Measurements from ENCODE around the gene PDZD11.
"Not testable (repeated sequence)": the region's sequence is repeated elsewhere in the genome, so short reads cannot be mapped to it uniquely, and the experiment has no call there.

DNA sequence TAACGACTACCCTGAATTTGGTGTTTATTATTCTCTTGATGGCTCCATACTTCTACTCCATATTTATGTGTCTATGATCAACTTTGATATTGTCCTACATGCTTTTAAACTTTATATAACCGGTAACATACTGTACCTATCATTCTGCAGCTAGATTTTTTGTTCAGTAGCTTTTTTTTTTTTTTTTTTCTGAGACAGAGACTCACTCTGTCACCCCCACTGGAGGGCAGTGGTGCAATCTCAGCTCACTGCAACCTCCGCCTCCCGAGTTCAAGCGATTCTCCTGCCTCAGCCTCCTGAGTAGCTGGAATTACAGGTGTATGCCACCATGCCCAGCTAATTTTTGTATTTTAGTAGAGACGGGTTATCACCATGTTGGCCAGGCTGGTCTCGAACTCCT is 15.7 kb downstream of the PDZD11 start:
- TF ChIP-seq, protein P1, sequence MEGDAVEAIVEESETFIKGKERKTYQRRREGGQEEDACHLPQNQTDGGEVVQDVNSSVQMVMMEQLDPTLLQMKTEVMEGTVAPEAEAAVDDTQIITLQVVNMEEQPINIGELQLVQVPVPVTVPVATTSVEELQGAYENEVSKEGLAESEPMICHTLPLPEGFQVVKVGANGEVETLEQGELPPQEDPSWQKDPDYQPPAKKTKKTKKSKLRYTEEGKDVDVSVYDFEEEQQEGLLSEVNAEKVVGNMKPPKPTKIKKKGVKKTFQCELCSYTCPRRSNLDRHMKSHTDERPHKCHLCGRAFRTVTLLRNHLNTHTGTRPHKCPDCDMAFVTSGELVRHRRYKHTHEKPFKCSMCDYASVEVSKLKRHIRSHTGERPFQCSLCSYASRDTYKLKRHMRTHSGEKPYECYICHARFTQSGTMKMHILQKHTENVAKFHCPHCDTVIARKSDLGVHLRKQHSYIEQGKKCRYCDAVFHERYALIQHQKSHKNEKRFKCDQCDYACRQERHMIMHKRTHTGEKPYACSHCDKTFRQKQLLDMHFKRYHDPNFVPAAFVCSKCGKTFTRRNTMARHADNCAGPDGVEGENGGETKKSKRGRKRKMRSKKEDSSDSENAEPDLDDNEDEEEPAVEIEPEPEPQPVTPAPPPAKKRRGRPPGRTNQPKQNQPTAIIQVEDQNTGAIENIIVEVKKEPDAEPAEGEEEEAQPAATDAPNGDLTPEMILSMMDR (IDR thresholded peaks at IDR 0.05), result not testable (repeated sequence)
- not testable (repeated sequence) for TF ChIP-seq POLR2A, EP300, POLR2AphosphoS5 (IDR thresholded peaks at IDR 0.05)
